Caco-2 (cell line): ENCODE results near the gene RPRML. TPM values are rescaled to one million over a fixed set of nuclear protein-coding genes. Genes with fewer than 3 reads are reported as not detected.

Experiments used
- BruUV-seq: library from RNA; stranded (reverse); fragments of 400-500 nt; replicated peaks from 2 replicates; lab custom pipeline; 2021; lab: Mats Ljungman, UMichigan
- CTCF ChIA-PET: fragments of 300-600 bp; sonication (Branson Sonifier 250); formaldehyde crosslinking; loops from one replicate; lab custom pipeline; 2022; ENCODE audit warnings: antibody characterized with exemption; lab: Charles Lee
- POLR2A ChIA-PET: fragments of 300-600 bp; sonication (Branson Sonifier 250); formaldehyde crosslinking; loops from one replicate; lab custom pipeline; 2022; ENCODE audit warnings: antibody characterized with exemption; lab: Charles Lee
- DNase-seq, 2 experiments: peaks; one replicate each; pipeline versions ENCODE4 v3.0.0 to v3.0.0-alpha.2; 2020 to 2022
- H3K27me3 ChIP-seq: replicated peaks from 2 replicates; pipeline ENCODE4 v1.6.0; 2011; ENCODE audit warnings: low read length; ENCODE audit not compliant: control insufficient read depth, insufficient read depth
- H3K36me3 ChIP-seq: 2 replicates; pipeline ENCODE4 v1.5.1; 2011; ENCODE audit warnings: low read length; ENCODE audit not compliant: control insufficient read depth, insufficient read depth
- H3K4me1 ChIP-seq: fragments of 250-450 bp; sonication (Bioruptor Pico); 2 replicates; pipeline ENCODE4 v1.5.1; 2020; ENCODE audit warnings: mild to moderate bottlenecking
- H3K4me3 ChIP-seq: 2 replicates; pipeline ENCODE4 v1.5.1; 2011; ENCODE audit warnings: low read depth, mild to moderate bottlenecking, control low read depth, low read length
- H3K9me3 ChIP-seq: fragments of 250-450 bp; sonication (Bioruptor Pico); 2 replicates; pipeline ENCODE4 v1.5.1; 2020; ENCODE audit warnings: mild to moderate bottlenecking, moderate library complexity
- H3K27ac Mint-ChIP-seq: one replicate; pipeline ENCODE4 v1.8.0; 2022; ENCODE audit warnings: mixed read lengths; ENCODE audit not compliant: unreplicated experiment
- H3K27me3 Mint-ChIP-seq: one replicate; pipeline ENCODE4 v1.8.0; 2022; ENCODE audit warnings: mixed read lengths; ENCODE audit not compliant: insufficient read depth, unreplicated experiment
- H3K36me3 Mint-ChIP-seq: one replicate; pipeline ENCODE4 v1.8.0; 2022; ENCODE audit warnings: mild to moderate bottlenecking, mixed read lengths; ENCODE audit not compliant: insufficient read depth, unreplicated experiment
- H3K4me1 Mint-ChIP-seq: one replicate; pipeline ENCODE4 v1.8.0; 2022; ENCODE audit warnings: low read depth, mixed read lengths; ENCODE audit not compliant: unreplicated experiment
- H3K4me3 Mint-ChIP-seq: one replicate; pipeline ENCODE4 v1.8.0; 2022; ENCODE audit warnings: mild to moderate bottlenecking, moderate library complexity, mixed read lengths; ENCODE audit not compliant: unreplicated experiment
- H3K9me3 Mint-ChIP-seq: one replicate; pipeline ENCODE4 v1.8.0; 2022; ENCODE audit warnings: mixed read lengths; ENCODE audit not compliant: unreplicated experiment
- CTCF ChIP-seq, 2 experiments: fragments of 200-600 bp in 1 of 2; IDR thresholded peaks; 1 replicate in 1 of 2; 2 replicates in 1 of 2; pipeline versions ENCODE4 v1.5.1 to v1.8.0; 2011 to 2022; ENCODE audit warnings: antibody characterized with exemption in 1 of 2, control low read depth in 1 of 2, inconsistent platforms in 1 of 2, low read depth in 1 of 2, low read length in 1 of 2, mild to moderate bottlenecking in 1 of 2, moderate library complexity in 1 of 2; ENCODE audit not compliant: insufficient read depth in 1 of 2, severe bottlenecking in 1 of 2, unreplicated experiment in 1 of 2
- intact Hi-C: fragments of 100-400 bp; cut with micrococcal nuclease; formaldehyde crosslinking; loops from one replicate; pipeline ENCODE4 v1.10.0; 2022; ENCODE audit not compliant: unreplicated experiment
- total RNA-seq: library from RNA; stranded (reverse); gene quantifications from 2 replicates; pipeline ENCODE4 v1.2.3, GENCODE V29; 2022

Gene RPRML
- total RNA-seq, 1 experiment from 2014 or later = not detected

GRCh38 chr17:46943218-46943500 lies 35.9 kb downstream of the RPRML start:
- Mint-ChIP-seq H3K36me3 (peaks cover 79% of the 10 kb centered on the region), H3K4me1 (peaks cover 17% of the 10 kb centered on the region), H3K9me3 (no peaks in the 10 kb centered on the region), H3K27me3 (no peaks in the 10 kb centered on the region), H3K4me3 (no peak overlapping the region), H3K27ac (no peak overlapping the region)
- Histone ChIP-seq H3K4me3 (no peak overlapping the region), H3K27me3 (no peaks in the 10 kb centered on the region), H3K36me3 (peaks cover 4% of the 10 kb centered on the region), H3K9me3 (no peaks in the 10 kb centered on the region), H3K4me1 (peaks cover 18% of the 10 kb centered on the region)
- DNase-seq = no peak
- POLR2A ChIA-PET = no interaction called here
- intact Hi-C loops = loop anchor here (5.0 kb wide), 1 partner anchor 91 kb away; the partner anchor contains the start of gene WNT9B
- CTCF ChIA-PET = interaction anchor here (0.7 to 2.0 kb wide), 5 partner anchors 17 to 156 kb away, joined by 3 to 11 read pairs (median 3); no protein-coding TSS in a partner anchor
- no peak for TF ChIP-seq CTCF (IDR thresholded peaks at IDR 0.05; ENCODE audit: insufficient read depth in 1 of 2, low read depth in 1 of 2, low read length in 1 of 2, severe bottlenecking in 1 of 2, unreplicated experiment in 1 of 2)
- BruUV-seq = no TSS peak

- peaks cover 18% of the 10 kb centered on the region for H3K4me1 ChIP-seq
- H3K36me3 ChIP-seq = peaks cover 4% of the 10 kb centered on the region
- Mint-ChIP-seq H3K36me3 (peaks cover 78% of the 10 kb centered on the region), H3K27ac (no peak overlapping the region), H3K4me1 (peaks cover 17% of the 10 kb centered on the region), H3K27me3 (no peaks in the 10 kb centered on the region), H3K9me3 (no peaks in the 10 kb centered on the region), H3K4me3 (no peak overlapping the region)
- H3K27me3 ChIP-seq = no peaks in the 10 kb centered on the region
- no peaks in the 10 kb centered on the region for H3K9me3 ChIP-seq
- intact Hi-C loops = loop anchor here (1.0 to 5.0 kb wide), 2 partner anchors 59 to 90 kb away; partner anchors contain the start of gene WNT9B
- POLR2A ChIA-PET = no interaction called here
- no TSS peak for BruUV-seq
- peak; percentile 79 to 87 for TF ChIP-seq CTCF (IDR thresholded peaks at IDR 0.05; ENCODE audit: insufficient read depth in 1 of 2, low read depth in 1 of 2, low read length in 1 of 2, severe bottlenecking in 1 of 2, unreplicated experiment in 1 of 2)
- CTCF ChIA-PET = interaction anchor here (0.6 to 2.0 kb wide), 8 partner anchors 10 to 157 kb away, joined by 3 to 11 read pairs (median 3); no protein-coding TSS in a partner anchor
- DNase-seq = peak; percentile 71 to 85
- no peak overlapping the region for H3K4me3 ChIP-seq
Observed at GRCh38 chr17:46942441-46943217, 36.4 kb downstream of the RPRML start.

- no TSS peak for BruUV-seq
- ChIA-PET CTCF (interaction anchor here (0.6 to 0.9 kb wide), 2 partner anchors 19 to 56 kb away, joined by 3 read pairs; no protein-coding TSS in a partner anchor), POLR2A (no interaction called here)
- Mint-ChIP-seq H3K36me3 (peaks cover 81% of the 10 kb centered on the region), H3K9me3 (no peaks in the 10 kb centered on the region), H3K4me1 (peaks cover 17% of the 10 kb centered on the region), H3K27me3 (no peaks in the 10 kb centered on the region), H3K4me3 (no peak overlapping the region), H3K27ac (peak overlapping the region; percentile 53)
- no peaks in the 10 kb centered on the region for H3K27me3 ChIP-seq
- DNase-seq = peak; percentile 82 to 89
- peaks cover 6% of the 10 kb centered on the region for H3K36me3 ChIP-seq
- TF ChIP-seq CTCF (IDR thresholded peaks at IDR 0.05; ENCODE audit: insufficient read depth in 1 of 2, low read depth in 1 of 2, low read length in 1 of 2, severe bottlenecking in 1 of 2, unreplicated experiment in 1 of 2) = peak; percentile 93 to 95
- peaks cover 18% of the 10 kb centered on the region for H3K4me1 ChIP-seq
- H3K4me3 ChIP-seq = no peak overlapping the region
- no peaks in the 10 kb centered on the region for H3K9me3 ChIP-seq
- intact Hi-C loops = loop anchor here (5.0 kb wide), 1 partner anchor 89 kb away; the partner anchor contains the start of gene WNT9B
Observed at GRCh38 chr17:46940692-46941404, 38.2 kb downstream of the RPRML start.
